ENCODE measurements around the gene ELP1.

DNA sequence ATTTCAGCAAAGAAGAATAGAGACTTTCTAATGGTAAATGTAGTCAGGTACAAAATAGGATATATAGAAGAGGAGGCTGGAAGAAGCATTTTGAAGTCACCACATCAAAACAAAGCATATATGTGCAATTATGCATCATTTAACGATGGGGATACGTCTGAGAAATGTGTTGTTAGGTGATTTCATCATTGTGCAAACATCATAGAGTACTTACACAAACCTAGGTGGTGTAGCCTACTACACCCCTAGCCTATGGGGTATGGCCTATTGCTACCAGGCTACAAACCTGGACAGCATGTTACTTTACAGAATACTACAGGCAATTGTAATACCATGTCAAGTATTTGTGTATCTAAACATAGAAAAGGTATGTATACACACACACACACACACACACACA, 28.4 kb downstream of the ELP1 start:
- no peak for TF ChIP-seq EP300 (IDR thresholded peaks at IDR 0.05)
- TF ChIP-seq, protein P1, sequence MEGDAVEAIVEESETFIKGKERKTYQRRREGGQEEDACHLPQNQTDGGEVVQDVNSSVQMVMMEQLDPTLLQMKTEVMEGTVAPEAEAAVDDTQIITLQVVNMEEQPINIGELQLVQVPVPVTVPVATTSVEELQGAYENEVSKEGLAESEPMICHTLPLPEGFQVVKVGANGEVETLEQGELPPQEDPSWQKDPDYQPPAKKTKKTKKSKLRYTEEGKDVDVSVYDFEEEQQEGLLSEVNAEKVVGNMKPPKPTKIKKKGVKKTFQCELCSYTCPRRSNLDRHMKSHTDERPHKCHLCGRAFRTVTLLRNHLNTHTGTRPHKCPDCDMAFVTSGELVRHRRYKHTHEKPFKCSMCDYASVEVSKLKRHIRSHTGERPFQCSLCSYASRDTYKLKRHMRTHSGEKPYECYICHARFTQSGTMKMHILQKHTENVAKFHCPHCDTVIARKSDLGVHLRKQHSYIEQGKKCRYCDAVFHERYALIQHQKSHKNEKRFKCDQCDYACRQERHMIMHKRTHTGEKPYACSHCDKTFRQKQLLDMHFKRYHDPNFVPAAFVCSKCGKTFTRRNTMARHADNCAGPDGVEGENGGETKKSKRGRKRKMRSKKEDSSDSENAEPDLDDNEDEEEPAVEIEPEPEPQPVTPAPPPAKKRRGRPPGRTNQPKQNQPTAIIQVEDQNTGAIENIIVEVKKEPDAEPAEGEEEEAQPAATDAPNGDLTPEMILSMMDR (IDR thresholded peaks at IDR 0.05), result no peak
